Esophagus (tissue), 2 donors: ENCODE results near the gene PKNOX2. TPM values are rescaled to one million over a fixed set of nuclear protein-coding genes. Genes with fewer than 3 reads are reported as not detected.

ENCODE experiments used
- H3K27ac ChIP-seq, 2 donors: one replicate each; pipeline ENCODE4 v1.5.1; 2013; ENCODE audit warnings: low read depth in 2 of 2, mild to moderate bottlenecking in 2 of 2, inconsistent platforms in 1 of 2, low read length in 1 of 2, moderate library complexity in 1 of 2
- H3K27me3 ChIP-seq, 2 donors: one replicate each; pipeline ENCODE4 v1.6.1; 2013; ENCODE audit warnings: low read length in 2 of 2, control low read depth in 1 of 2, mild to moderate bottlenecking in 1 of 2; ENCODE audit not compliant: insufficient read depth in 2 of 2, control insufficient read depth in 1 of 2
- H3K36me3 ChIP-seq, 2 donors: one replicate each; pipeline ENCODE4 v1.6.1; 2013; ENCODE audit warnings: low read length in 1 of 2; ENCODE audit not compliant: control insufficient read depth in 2 of 2, insufficient read depth in 2 of 2
- H3K4me1 ChIP-seq, 2 donors: one replicate each; pipeline ENCODE4 v1.6.1; 2013; ENCODE audit warnings: low read length in 1 of 2; ENCODE audit not compliant: control insufficient read depth in 2 of 2, insufficient read depth in 2 of 2
- H3K4me3 ChIP-seq, 2 donors: one replicate each; pipeline ENCODE4 v1.5.1; 2013; ENCODE audit warnings: low read length in 2 of 2, mild to moderate bottlenecking in 2 of 2, low read depth in 1 of 2, moderate library complexity in 1 of 2
- H3K9me3 ChIP-seq, 2 donors: one replicate each; pipeline ENCODE4 v1.6.1; 2013; ENCODE audit warnings: mild to moderate bottlenecking in 2 of 2, low read depth in 1 of 2, low read length in 1 of 2, moderate library complexity in 1 of 2; ENCODE audit not compliant: control insufficient read depth in 2 of 2, insufficient read depth in 1 of 2
- WGBS, 2 donors: extraction: QIAGEN DNeasy Blood & Tissue Kit; methylation state at CpG; one replicate each; pipeline ENCODE4 v1.1.7; 2013; 5-methylcytosine and 5-hydroxymethylcytosine counted together
- polyA plus RNA-seq, 2 donors: library from polyadenylated mRNA; stranded (reverse); fragments of 200-250 nt; gene quantifications; one replicate each; pipeline ENCODE4 v1.2.3, GENCODE V29; 2013
- donor health status: healthy with polysubstance abuse.
- donor health status: Bipolar disorder and iron deficiency.

PKNOX2 gene
- polyA plus RNA-seq, 2 donors, result 0.24 to 0.43 TPM

- H3K36me3 ChIP-seq, result no peaks in the 10 kb centered on the region
- H3K27me3 ChIP-seq, result no peaks in the 10 kb centered on the region
- H3K4me1 ChIP-seq, result no peaks in the 10 kb centered on the region
- H3K27ac ChIP-seq, result no peak overlapping the region
- no peaks in the 10 kb centered on the region for H3K9me3 ChIP-seq
- WGBS, 2 donors, result 86% methylated on average over 8 of the region's 8 CpGs
- H3K4me3 ChIP-seq, result no peak overlapping the region
These were observed 203.2 kb downstream of the PKNOX2 start for GRCh38 chr11:125367710-125368109.

GRCh38 chr11:125368757-125369156, 204.2 kb downstream of the PKNOX2 start:
- 80 to 83% methylated on average over 4 of the region's 4 CpGs for WGBS, 2 donors

GRCh38 chr11:125369808-125370207, 205.3 kb downstream of the PKNOX2 start:
- Histone ChIP-seq H3K36me3 (no peaks in the 10 kb centered on the region), H3K4me3 (no peak overlapping the region), H3K27ac (no peak overlapping the region), H3K9me3 (no peaks in the 10 kb centered on the region), H3K27me3 (no peaks in the 10 kb centered on the region), H3K4me1 (no peaks in the 10 kb centered on the region)
- 82 to 90% methylated on average over 6 of the region's 6 CpGs for WGBS, 2 donors

More at GRCh38 chr11:125368757-125369156, 204.2 kb downstream of the PKNOX2 start:
- Histone ChIP-seq H3K27ac (no peak overlapping the region), H3K4me3 (no peak overlapping the region), H3K9me3 (no peaks in the 10 kb centered on the region), H3K4me1 (no peaks in the 10 kb centered on the region), H3K27me3 (no peaks in the 10 kb centered on the region), H3K36me3 (no peaks in the 10 kb centered on the region)

- 69 to 71% methylated on average over 18 of the region's 18 CpGs for WGBS, 2 donors
- no peak overlapping the region for H3K27ac ChIP-seq
- no peaks in the 10 kb centered on the region for H3K27me3 ChIP-seq
- no peaks in the 10 kb centered on the region for H3K4me1 ChIP-seq
- no peaks in the 10 kb centered on the region for H3K36me3 ChIP-seq
- H3K9me3 ChIP-seq, result no peaks in the 10 kb centered on the region
- no peak overlapping the region for H3K4me3 ChIP-seq
These were observed 206.2 kb downstream of the PKNOX2 start for GRCh38 chr11:125370561-125371389.

GRCh38 chr11:125371431-125371935, 206.9 kb downstream of the PKNOX2 start:
- 60 to 63% methylated on average over 11 of the region's 11 CpGs for WGBS, 2 donors
- no peak overlapping the region for H3K27ac ChIP-seq
- no peaks in the 10 kb centered on the region for H3K27me3 ChIP-seq
- H3K4me3 ChIP-seq, result no peak overlapping the region
- no peaks in the 10 kb centered on the region for H3K9me3 ChIP-seq
- peaks cover 0 to 3% of the 10 kb centered on the region in 2 donors for H3K4me1 ChIP-seq
- H3K36me3 ChIP-seq, result no peaks in the 10 kb centered on the region

GRCh38 chr11:125372088-125372487, 207.5 kb downstream of the PKNOX2 start:
- H3K4me1 ChIP-seq, result peaks cover 0 to 3% of the 10 kb centered on the region in 2 donors
- no peak overlapping the region for H3K4me3 ChIP-seq
- H3K27ac ChIP-seq, result no peak overlapping the region
- H3K36me3 ChIP-seq, result no peaks in the 10 kb centered on the region
- WGBS, 2 donors, result 89 to 90% methylated on average over 14 of the region's 14 CpGs
- H3K9me3 ChIP-seq, result no peaks in the 10 kb centered on the region
- H3K27me3 ChIP-seq, result no peaks in the 10 kb centered on the region

GRCh38 chr11:125372911-125373310, 208.4 kb downstream of the PKNOX2 start:
- H3K9me3 ChIP-seq, result no peaks in the 10 kb centered on the region
- no peak overlapping the region for H3K4me3 ChIP-seq
- no peaks in the 10 kb centered on the region for H3K36me3 ChIP-seq
- WGBS, 2 donors, result 84 to 89% methylated on average over 3 of the region's 3 CpGs
- H3K27ac ChIP-seq, result no peak overlapping the region
- H3K27me3 ChIP-seq, result no peaks in the 10 kb centered on the region
- peaks cover 0 to 3% of the 10 kb centered on the region in 2 donors for H3K4me1 ChIP-seq

GRCh38 chr11:125373426-125374391, 209.2 kb downstream of the PKNOX2 start:
- peaks cover 0 to 3% of the 10 kb centered on the region in 2 donors for H3K4me1 ChIP-seq
- no peaks in the 10 kb centered on the region for H3K9me3 ChIP-seq
- 83 to 86% methylated on average over 13 of the region's 13 CpGs for WGBS, 2 donors
- H3K27me3 ChIP-seq, result no peaks in the 10 kb centered on the region
- H3K27ac ChIP-seq, result no peak overlapping the region
- no peak overlapping the region for H3K4me3 ChIP-seq
- H3K36me3 ChIP-seq, result no peaks in the 10 kb centered on the region

- Histone ChIP-seq H3K36me3 (no peaks in the 10 kb centered on the region), H3K4me1 (peaks cover 0 to 3% of the 10 kb centered on the region in 2 donors), H3K9me3 (no peaks in the 10 kb centered on the region), H3K4me3 (no peak overlapping the region), H3K27ac (no peak overlapping the region), H3K27me3 (no peaks in the 10 kb centered on the region)
- WGBS, 2 donors, result 87 to 93% methylated on average over 4 of the region's 4 CpGs
These were observed 209.8 kb downstream of the PKNOX2 start for GRCh38 chr11:125374398-125374797.
